ENCODE data around the gene HBQ1.
"Not testable (repeated sequence)": the region's sequence is repeated elsewhere in the genome, so short reads cannot be mapped to it uniquely, and the experiment has no call there.

Gene HBQ1

DNA sequence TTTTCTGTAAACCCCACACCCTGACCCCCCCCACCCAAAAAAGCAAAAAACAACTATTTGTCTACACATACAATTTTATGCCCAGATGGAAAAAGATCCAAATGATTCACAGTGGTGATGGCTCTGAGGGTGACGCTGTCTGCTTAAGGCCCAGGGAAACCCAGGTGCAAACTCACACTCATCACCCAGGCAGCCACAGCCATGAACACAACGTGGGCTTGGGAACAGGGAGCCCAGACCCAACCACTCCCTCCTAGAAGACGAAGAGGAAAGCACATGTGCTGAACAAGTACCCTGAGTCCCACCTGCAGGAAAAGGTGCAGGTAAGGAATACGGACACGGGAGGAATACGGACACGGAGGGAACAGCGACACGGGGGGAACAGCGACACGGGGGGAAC lies 5.4 kb downstream of the HBQ1 start:
- DNase-seq (ENCODE audit: low read depth in 1 of 2, low spot score in 1 of 2): no peak

DNA sequence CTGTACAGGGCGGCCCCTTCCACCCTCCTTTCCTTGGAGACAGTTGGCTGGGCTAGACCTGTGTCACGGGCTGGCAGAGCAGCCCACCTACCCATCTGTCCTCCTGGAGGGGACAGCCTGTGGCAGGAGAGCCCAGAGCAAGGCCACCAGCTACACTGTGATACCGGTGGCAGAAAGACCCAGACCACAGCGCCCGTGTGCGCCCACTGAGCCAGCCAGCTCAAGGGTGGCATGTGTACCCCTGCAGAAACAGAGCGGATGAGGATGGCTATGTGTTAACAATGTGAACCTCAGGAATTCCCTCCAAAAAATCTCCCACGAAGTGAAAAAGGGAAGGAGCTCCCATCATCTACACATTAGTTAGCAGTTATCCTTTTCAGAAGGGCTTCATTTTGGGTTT lies 7.1 kb downstream of the HBQ1 start:
- in situ Hi-C loops (cut with HindIII; ENCODE audit: low pct_unique_long_range_greater_than_20kb, low sequenced_read_pairs): no loop called here
- DNase-seq (ENCODE audit: low read depth in 1 of 2, low spot score in 1 of 2): no peak
- no peak for TF ChIP-seq JUND (IDR thresholded peaks at IDR 0.05; ENCODE audit: low read depth)

More for the DNA sequence above, 5.4 kb downstream of the HBQ1 start:
- TF ChIP-seq JUND (IDR thresholded peaks at IDR 0.05; ENCODE audit: low read depth): no peak
- in situ Hi-C loops (cut with HindIII; ENCODE audit: low pct_unique_long_range_greater_than_20kb, low sequenced_read_pairs): no loop called here

DNA sequence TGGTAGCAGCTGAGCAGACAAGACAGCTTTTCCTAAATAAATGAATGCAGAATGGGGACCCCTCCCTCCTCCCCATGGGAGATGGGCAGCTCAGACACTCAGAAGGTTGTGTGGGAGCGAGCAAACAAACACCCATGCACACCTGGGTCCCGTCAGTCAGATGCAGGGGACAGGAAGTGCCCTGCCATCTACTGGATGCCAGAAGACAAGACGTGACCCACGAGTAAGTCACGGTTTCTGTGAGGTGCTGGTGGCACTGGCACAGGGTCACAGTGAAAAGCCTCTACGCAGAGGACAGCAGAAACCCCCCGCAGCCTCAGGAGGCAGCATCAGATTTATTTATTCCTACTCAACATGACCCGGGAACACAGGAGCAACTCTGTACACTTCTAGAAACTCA lies 8.4 kb downstream of the HBQ1 start:
- in situ Hi-C loops (cut with HindIII; ENCODE audit: low pct_unique_long_range_greater_than_20kb, low sequenced_read_pairs): no loop called here
- DNase-seq (ENCODE audit: low read depth in 1 of 2, low spot score in 1 of 2): peak in 1 of 2 experiments; percentile 56
- no peak for TF ChIP-seq JUND (IDR thresholded peaks at IDR 0.05; ENCODE audit: low read depth)

DNA sequence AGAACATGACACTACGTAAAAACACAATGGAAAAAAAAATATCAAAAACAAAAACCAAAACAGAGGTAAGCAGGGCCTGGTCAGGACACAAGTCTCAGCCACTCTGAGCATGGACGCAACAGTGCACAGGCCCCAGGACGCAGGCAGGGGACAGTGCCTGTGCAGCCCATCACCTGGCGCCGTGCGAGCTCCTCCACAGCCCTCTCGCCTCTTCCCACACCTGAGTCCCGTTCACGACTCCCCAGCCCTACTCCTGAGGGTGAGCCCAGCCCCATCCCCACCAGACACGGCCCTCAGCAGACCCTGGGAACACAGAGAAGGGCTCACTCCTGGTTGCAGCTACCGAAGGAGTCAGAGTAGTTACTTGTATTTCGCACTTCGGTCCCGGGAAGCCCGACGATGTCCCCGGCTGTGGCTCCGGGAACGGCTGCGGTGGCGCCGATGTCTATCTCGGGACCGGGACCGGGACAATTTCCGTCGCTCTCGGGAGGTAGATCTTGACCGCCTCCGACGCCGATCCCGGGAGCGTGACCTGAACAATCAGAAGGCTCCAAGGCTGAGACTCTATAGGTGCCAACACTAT lies 9.4 kb downstream of the HBQ1 start:
- in situ Hi-C loops (cut with HindIII; ENCODE audit: low pct_unique_long_range_greater_than_20kb, low sequenced_read_pairs): no loop called here
- no peak for DNase-seq (ENCODE audit: low read depth in 1 of 2, low spot score in 1 of 2)
- TF ChIP-seq JUND (IDR thresholded peaks at IDR 0.05; ENCODE audit: low read depth): no peak

DNA sequence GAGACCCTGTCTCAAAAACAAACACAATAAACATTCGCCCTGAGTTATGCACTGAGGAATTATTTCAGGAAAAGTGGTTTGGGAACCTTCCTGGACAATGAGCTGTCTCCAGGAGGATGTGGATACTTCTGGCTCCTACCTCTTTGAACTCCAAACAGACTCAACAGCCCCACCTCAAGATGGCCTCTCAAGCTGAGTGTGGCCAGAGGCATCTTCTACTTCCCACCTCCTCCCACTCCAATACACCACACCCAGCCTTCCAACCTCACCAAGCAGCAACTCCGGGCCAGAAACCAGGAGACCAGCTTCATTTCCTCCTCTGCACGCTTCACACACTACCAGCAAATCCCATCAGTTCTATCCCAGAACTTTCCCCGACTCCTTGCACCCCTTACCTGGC lies 11.6 kb downstream of the HBQ1 start:
- no peak for DNase-seq (ENCODE audit: low read depth in 1 of 2, low spot score in 1 of 2)
- TF ChIP-seq JUND (IDR thresholded peaks at IDR 0.05; ENCODE audit: low read depth): no peak

DNA sequence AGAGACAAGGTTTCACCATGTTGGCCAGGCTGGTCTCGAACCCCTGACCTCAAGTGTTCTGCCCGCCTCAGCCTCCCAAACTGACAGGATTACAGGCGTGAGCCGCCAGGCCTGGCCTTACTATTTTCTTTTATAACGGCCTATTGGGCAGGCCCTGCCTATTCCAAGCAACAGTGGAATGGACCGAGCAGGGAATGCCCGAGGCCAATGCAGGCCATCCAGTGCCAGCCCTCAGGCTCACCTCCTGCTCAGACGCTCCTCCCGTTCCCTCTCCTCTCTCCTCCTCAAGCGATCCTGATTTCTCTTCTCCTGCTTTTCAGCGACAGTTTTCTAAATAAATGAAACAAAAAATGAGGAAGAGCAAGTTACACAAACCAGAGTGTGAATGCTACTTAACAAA lies 12.4 kb downstream of the HBQ1 start:
- DNase-seq (ENCODE audit: low read depth in 1 of 2, low spot score in 1 of 2): no peak
- in situ Hi-C loops (cut with HindIII; ENCODE audit: low pct_unique_long_range_greater_than_20kb, low sequenced_read_pairs): no loop called here
- no peak for TF ChIP-seq JUND (IDR thresholded peaks at IDR 0.05; ENCODE audit: low read depth)

More for the DNA sequence above, 11.6 kb downstream of the HBQ1 start:
- in situ Hi-C loops (cut with HindIII; ENCODE audit: low pct_unique_long_range_greater_than_20kb, low sequenced_read_pairs): no loop called here

DNA sequence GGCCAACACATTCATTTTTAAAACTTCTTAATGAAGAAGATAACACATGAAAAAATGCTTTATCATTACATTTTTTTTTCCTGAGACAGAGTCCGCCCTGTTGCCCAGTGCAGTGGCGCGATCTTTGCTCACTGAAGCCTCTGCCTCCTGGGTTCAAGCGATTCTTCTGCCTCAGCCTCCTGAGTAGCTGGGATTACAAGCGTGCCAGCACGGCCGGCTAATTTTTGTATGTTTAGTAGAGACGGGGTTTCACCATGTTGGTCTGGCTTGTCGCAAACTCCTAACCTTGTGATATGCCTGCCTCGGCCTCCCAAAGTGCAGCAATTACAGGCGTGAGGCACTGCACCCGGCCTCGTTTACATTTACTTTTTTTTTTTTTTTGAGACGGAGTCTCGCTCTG lies 13.2 kb downstream of the HBQ1 start:
- TF ChIP-seq JUND (IDR thresholded peaks at IDR 0.05; ENCODE audit: low read depth): no peak
- in situ Hi-C loops (cut with HindIII; ENCODE audit: low pct_unique_long_range_greater_than_20kb, low sequenced_read_pairs): no loop called here
- no peak for DNase-seq (ENCODE audit: low read depth in 1 of 2, low spot score in 1 of 2)

DNA sequence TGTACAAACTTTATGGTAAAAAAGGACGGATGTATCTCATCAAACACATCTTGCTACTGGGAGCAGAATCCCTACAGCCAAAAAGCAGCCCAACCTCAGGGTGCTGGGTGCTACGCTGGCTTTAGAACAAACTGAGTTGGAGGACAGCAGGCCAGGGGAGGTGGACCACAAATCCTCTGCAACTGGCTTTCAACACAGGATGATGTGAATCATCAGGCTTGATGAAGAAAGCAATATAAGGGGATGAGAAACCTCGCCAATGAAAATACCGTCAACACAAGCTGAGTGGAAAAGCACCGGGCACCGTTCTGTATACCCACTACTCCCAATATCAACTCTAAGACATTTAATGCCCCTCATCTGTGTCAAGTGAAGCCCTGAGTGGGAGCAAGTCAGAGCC lies 14.3 kb downstream of the HBQ1 start:
- DNase-seq (ENCODE audit: low read depth in 1 of 2, low spot score in 1 of 2): no peak
- TF ChIP-seq JUND (IDR thresholded peaks at IDR 0.05; ENCODE audit: low read depth): no peak
- in situ Hi-C loops (cut with HindIII; ENCODE audit: low pct_unique_long_range_greater_than_20kb, low sequenced_read_pairs): no loop called here

DNA sequence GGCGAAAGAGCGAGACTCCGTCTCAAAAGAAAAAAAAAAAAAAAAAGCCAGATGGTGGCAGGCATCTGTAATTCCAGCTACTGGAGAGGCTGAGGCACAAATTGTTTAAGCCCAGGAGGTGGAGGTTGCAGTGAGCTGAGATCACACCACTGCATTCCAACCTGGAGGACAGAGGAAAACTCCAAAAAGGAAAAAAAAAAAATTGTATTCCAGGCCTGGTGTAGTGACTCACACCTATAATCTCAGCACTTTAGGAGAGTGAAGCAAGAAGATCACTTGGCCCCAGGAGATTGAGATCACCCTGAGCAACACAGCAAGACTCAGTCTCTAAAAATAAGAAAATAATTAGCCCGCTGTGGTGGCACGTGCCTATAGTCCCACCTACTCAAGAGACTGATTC lies 20.1 kb downstream of the HBQ1 start:
- no peak for DNase-seq (ENCODE audit: low read depth in 1 of 2, low spot score in 1 of 2)
- no peak for TF ChIP-seq JUND (IDR thresholded peaks at IDR 0.05; ENCODE audit: low read depth)
- in situ Hi-C loops (cut with HindIII; ENCODE audit: low pct_unique_long_range_greater_than_20kb, low sequenced_read_pairs): no loop called here

DNA sequence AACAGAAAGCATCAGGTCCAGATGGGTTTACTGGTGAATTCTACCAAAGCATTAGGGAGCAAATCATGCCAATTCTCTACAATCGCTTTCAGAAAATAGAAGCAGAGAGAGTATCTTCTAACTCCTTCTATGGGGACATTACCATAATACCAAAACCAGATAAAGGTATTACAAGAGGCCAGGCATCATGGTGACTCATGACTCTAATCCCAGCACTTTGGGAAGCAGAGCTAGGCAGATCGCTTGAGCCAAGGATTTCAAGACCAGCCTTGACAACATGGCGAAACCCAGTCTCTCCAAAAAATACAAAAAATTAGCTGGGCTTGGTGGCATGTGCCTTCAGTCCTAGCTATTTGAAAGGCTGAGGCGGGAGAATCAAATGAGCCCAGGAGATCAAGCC lies 23.0 kb downstream of the HBQ1 start:
- DNase-seq (ENCODE audit: low read depth in 1 of 2, low spot score in 1 of 2): no peak
- TF ChIP-seq JUND (IDR thresholded peaks at IDR 0.05; ENCODE audit: low read depth): no peak
- in situ Hi-C loops (cut with HindIII; ENCODE audit: low pct_unique_long_range_greater_than_20kb, low sequenced_read_pairs): no loop called here

DNA sequence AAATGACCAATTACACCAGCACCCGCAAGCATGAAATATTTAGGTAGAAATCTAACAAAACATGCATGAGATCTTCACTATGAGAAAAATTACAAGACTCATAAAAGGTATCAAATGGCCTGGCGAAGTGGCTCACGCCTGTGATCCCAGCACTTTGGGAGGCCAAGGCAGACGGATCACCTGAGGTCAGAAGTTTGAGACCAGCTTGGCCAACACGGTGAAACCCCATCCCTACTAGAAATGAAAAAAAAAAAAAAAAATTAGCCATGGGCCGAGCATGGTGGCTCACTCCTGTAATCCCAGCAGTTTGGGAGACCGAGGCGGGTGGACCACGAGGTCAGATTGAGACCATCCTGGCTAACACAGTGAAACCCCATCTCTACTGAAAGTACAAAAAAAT lies 23.8 kb downstream of the HBQ1 start:
- DNase-seq (ENCODE audit: low read depth in 1 of 2, low spot score in 1 of 2); in situ Hi-C loops (cut with HindIII; ENCODE audit: low pct_unique_long_range_greater_than_20kb, low sequenced_read_pairs): not testable (repeated sequence)

DNA sequence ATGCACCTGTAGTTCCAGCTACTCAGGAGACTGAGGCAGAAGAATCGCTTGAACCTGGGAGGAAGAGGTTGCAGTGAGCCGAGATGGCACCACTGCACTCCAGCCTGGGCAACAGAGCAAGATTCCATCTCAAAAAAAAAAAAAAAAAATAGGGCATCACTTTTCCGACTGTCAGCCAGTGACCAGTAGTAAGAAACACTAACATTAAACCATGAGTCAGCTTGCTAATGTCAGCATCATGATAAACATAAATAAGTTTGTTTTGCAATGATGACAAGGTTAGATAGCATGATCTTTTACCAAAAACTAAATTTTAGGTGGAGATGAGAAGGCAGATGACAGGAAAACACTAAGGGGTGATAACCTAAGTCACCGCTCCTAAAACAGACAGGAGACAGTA lies 29.1 kb downstream of the HBQ1 start:
- DNase-seq (ENCODE audit: low read depth in 1 of 2, low spot score in 1 of 2); in situ Hi-C loops (cut with HindIII; ENCODE audit: low pct_unique_long_range_greater_than_20kb, low sequenced_read_pairs): not testable (repeated sequence)

DNA sequence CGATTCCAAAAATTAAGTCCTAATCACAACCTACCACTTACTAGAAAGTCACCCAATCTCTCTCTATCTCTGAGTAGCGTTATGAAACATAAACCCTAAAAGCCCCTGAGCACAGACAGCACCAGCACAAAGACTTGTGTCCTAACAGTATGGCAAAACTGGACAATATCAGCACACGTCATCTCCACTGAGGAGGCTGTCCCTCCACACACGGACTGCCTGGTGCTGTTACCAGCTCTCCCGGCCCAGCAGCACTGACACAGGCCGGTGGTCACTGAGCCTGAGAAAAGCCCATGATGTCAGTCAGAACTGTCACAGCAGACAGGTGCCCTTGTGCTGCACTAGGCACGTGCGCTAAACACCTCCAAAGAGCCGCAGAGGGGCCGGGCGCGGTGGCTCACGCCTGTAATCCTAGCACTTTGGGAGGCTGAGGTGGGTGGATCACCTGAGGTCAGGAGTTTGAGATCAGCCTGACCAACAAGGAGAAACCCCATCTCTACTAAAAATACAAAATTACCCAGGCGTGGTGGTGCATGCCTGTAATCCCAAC lies 31.4 kb downstream of the HBQ1 start:
- DNase-seq (ENCODE audit: low read depth in 1 of 2, low spot score in 1 of 2); in situ Hi-C loops (cut with HindIII; ENCODE audit: low pct_unique_long_range_greater_than_20kb, low sequenced_read_pairs): not testable (repeated sequence)

DNA sequence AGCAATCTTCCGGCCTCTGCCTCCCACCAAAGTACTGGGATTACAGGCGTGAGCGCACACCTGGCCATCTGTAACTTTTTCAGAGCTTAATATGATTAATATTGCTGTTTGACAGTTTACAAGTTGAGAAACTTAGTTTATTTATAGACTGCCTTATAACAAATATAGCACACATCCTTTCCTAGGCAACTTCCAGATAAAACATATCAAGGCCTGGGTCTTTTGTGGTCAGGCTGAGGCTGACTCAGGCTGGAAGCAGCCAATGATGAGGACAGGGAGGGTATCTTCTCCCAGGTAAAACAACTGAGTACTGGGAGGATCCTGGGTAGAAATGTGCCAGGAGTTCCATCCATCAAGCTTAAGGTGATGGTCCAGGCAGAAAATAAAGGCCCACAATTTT lies 32.7 kb downstream of the HBQ1 start:
- in situ Hi-C loops (cut with HindIII; ENCODE audit: low pct_unique_long_range_greater_than_20kb, low sequenced_read_pairs): no loop called here
- no peak for TF ChIP-seq JUND (IDR thresholded peaks at IDR 0.05; ENCODE audit: low read depth)
- no peak for DNase-seq (ENCODE audit: low read depth in 1 of 2, low spot score in 1 of 2)

All from T47D (cell line).